GM18499 (cell line): ENCODE measurements around the gene WDR27.

Experiments
- ATAC-seq: cut with Tn5 transposase; IDR thresholded peaks from one replicate; pipeline ENCODE4 v1.9.1; 2021; ENCODE audit warnings: moderate number of reproducible peaks; ENCODE audit not compliant: insufficient read depth, unreplicated experiment

The WDR27 gene

GRCh38 chr6:169701954-169702839 lies at the start of gene WDR27, which contains the start of gene C6orf120:
TSS of gene WDR27 (minus strand) at chr6:169702029. CDS start at chr6:169689005, 13,024 bp downstream.
TSS of gene C6orf120 (plus strand) at chr6:169702126. CDS start at chr6:169702460, 334 bp downstream.
- peak; percentile 82 for ATAC-seq

- no peak for ATAC-seq
Measured at GRCh38 chr6:169746556-169746955, 44.7 kb upstream of the WDR27 start.

- no peak for ATAC-seq
Measured at GRCh38 chr6:169745405-169745804, 43.6 kb upstream of the WDR27 start.

- no peak for ATAC-seq
Measured at GRCh38 chr6:169741344-169741743, 39.5 kb upstream of the WDR27 start.

- ATAC-seq: no peak
Measured at GRCh38 chr6:169738976-169739529, 37.2 kb upstream of the WDR27 start.

DNA sequence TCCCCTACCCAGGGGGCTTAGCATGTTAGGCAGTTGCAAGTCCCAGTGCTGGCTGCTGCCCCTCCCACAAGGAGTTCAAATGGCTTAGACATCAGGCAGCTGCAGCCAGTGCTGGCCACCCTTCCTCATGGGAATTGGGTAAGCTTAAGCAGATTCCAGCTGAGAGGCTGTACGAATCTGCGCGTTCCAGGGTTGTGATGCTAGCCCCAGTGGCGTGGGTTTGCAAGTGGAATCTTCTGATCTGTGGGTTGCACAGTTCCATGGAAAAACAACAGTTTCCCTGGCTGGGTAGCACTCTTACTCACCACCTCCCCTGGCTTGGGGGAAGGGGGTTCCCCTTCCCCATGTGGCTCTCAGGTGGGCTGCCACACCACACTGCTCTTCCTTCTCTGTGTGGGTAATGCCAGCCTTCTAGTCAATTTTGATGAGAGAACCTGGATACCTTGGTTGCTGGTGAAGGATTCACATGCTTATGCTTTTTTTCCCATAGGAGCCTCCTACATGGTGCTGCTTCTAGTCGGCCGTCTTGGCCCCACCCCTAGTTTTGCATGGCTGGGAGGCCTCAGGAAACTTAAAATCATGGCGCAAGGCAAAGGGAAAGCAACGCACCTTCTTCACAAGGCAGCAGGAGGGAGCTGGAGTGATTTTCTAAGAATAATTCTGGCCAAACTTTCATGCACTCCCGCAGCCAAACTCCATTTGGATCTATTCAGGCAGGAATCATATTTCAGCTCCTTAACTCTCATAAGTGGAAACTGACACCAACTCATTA lies 36.6 kb upstream of the WDR27 start:
- ATAC-seq: no peak

GRCh38 chr6:169729961-169730360 lies 28.1 kb upstream of the WDR27 start:
- no peak for ATAC-seq

DNA sequence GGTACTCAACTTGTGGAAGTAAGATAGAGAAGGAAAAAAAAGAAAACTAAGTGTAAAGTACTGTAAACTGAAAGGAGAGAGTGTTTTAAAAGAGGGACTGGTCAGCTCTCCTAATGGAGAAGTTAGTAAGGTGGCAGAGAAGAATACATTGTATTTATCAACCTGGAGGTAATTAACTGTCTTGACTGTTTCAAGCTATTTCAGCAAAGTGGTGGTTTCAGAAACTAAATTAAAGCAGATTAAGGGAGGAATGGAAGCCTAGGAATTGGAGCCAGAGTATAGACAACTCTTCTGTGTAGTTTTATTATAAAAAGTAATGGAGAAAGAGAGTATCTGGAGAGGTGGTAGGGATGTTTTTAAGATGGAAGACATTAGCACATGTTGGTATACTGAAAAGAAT lies 25.1 kb upstream of the WDR27 start:
- no peak for ATAC-seq

DNA sequence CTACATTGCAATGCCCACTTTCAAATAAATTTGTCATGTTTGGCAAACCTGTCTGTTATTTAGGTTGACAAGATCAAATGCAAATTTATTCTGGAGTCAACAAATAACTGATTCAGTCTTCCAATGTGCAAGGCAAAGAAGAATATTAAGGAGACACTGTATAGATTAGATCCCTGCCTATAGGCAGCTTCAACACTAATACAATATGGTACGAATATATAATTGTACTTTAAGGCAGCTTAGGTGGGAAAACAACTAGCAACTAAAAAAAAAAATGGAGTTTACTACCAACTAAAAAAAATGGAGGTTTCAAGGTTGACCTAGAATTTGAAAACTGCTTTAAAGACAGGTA lies 24.2 kb upstream of the WDR27 start:
- no peak for ATAC-seq

DNA sequence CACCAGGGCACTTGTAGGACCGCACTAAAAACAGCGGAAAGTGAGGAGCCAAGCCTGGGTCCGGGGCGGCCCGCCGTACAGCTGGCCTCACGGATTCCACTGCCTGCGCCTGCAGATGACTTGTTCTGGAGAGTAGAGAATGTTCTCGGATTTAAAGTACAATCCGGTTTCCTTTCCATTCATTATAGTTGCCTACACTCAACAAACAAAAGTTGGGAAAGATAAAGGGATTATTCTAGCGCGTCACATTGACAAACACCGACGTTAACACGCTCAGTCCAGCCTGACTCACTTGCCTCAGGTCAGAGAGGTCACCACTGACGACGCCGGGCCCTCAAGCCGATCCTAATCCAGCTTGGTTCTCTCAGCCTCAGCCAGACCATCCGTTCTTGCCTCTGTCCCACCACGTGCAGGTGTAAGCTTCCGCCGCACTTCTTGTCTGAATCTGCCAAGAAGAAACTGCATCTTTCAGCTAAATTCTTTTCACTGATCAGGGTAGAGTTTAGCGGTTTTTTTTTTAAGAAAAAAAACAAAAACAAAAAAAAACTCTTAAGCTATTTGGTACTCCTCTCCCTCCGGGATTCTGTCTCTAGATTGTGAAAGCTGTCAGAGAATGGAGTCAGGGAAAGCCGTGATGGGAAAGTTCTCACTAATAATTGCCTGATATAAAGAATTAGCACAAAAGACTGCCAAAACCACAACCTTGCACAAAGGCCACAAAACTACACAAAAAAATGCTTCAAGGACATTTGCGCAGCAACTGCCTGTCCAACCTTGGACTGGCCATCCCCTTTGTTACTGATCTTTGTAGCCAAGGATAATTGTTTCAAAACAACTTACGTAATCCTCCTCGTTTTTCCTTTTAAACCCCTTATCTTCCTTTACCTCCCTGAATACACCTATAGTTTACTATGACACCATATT lies 23.6 kb upstream of the WDR27 start:
- no peak for ATAC-seq

DNA sequence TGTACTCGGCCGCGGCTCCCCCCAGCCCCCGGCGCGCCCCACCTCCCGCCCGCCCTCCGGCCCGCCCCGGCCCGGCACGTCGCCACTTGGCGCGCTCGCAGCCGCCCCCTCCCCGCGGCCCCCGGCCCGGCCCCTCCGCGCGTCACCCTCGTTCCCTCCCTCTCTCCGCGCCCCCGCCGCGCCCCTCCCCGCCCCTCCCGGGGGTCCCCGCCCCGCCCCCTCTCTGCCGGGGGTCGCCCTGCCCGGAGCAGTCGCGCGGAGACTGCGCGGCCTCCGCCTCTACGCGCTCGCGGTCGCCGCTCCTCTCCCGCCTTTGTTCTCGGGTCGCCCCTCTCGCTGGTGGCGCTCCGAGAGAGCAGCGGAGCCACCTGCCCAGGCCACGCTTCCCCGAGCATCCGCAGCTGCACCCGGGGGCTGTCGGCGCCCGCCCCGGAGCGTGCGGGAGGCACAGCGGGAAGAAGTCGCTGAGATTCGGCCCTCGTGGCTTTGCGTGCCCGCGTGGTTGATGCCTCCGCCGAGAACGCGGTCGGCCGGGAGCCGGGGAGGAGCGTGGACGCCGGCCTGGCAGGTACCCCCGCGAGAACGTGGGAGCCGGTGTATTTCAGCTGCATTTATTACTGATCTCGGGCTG lies 22.8 kb upstream of the WDR27 start, which contains the start of gene PHF10:
Gene PHF10, minus strand, starts transcription at position 7 of the 631 bp plus-strand sequence. CDS start 569 bp downstream, outside the sequence.
- ATAC-seq: no peak

DNA sequence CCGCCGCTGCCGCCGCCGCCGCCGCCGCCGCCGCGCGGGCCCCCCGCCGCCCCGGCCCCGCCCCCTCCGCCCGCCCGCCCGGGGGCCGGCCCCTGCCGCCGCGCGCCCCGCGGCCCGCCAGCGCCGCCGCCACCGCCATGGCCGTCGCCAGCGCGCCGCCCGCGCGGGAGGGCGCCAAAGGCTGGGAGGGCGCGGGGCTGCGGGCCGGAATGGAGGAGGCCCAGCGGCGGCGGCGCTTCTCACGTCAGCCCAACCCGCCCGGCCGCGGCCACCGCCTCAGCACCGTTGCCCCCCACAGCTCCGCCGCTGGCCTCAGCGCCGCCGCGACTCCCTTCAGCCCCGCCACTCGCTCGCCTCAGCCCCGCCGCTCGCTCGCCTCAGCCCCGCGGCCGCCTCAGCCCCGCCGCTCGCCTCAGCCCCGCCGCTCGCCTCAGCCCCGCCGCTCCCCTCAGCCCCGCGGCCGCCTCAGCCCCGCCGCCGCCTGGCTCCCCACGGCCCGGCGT lies 22.2 kb upstream of the WDR27 start:
- ATAC-seq: no peak

- no peak for ATAC-seq
Measured at GRCh38 chr6:169723200-169723909, 21.5 kb upstream of the WDR27 start.

GRCh38 chr6:169722362-169723199 lies 20.8 kb upstream of the WDR27 start:
- no peak for ATAC-seq

GRCh38 chr6:169720207-169720855 lies 18.5 kb upstream of the WDR27 start:
- no peak for ATAC-seq

DNA sequence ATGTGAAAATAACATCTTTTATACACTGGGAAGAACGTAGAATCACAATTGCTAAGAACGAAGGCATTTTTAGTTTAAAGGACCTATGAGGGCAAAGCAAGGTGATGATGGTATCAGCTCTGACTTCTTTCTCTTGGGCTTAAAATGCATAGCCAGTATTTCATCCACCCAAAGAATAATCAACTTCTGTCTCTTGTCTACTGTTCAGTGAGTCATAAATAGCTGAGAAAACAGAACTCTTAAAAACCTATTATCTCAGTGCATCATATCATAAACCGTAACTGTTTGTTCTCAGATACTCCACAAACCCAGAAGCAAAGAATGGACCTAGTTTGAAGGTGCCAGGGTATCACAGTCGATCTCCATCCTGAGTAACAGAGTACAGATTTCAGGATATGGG lies 17.3 kb upstream of the WDR27 start:
- ATAC-seq: no peak

DNA sequence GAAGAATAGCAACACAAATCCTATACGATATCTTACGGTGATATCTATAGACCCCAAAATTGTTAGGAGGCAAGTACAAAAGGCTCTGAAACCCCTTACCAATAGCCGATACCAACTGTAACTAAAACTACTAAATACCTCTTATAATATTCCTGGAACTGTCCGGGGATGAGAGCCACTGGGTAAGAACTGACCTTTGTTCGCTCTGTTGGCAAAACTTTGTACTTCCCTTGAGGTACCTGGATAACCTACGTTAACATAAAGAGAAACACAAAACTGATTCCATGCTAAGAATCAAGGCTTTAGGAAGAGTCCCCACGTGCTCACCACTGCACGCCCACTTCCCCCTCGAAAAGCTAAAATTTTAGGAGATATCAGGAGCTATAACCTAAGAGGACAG lies 12.8 kb upstream of the WDR27 start:
- no peak for ATAC-seq
